ENCODE results near the gene CRYBA1. TPM values are rescaled to one million over a fixed set of nuclear protein-coding genes. Genes with fewer than 3 reads are reported as not detected.

CRYBA1 gene
- total and polyA plus RNA-seq, 2 donors (not counting 3 experiments of a cell fraction or from before 2014, with no cell fraction given), result not detected

DNA sequence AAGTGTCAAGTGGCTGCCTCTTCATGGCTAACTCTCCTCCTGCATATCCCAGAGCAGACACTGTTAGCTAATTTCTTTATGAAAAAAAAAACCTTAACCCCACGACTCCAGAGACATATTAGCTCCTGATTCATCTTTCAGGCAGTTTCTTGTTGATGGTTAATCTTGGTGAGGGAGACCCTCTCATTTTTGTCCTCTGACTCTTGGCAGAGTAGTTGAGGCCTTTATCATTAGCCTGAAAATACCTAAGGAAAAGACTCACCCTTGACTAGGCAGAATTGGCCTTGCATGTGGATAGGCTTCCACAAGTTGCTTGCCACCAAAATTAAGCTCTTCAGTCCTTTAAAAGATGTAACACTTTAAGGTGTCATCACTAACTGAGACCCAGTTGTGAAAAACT is 4.0 kb downstream of the CRYBA1 start:
- CTCF ChIA-PET, result interaction anchor here (0.9 to 4.1 kb wide), 11 partner anchors 9 to 127 kb away, joined by 3 to 42 read pairs (median 3); partner anchors contain the start of gene MYO18A
- peaks cover 8% of the 10 kb centered on the region for H3K4me1 ChIP-seq (ENCODE audit: control insufficient read depth, extremely low read depth, insufficient read depth, low read length)
- H3K4me2 ChIP-seq (ENCODE audit: insufficient read depth, low read length), result no peak overlapping the region
- POLR2A ChIA-PET, result no interaction called here
- H3K9me3 ChIP-seq (replicated peaks; ENCODE audit: control insufficient read depth, insufficient read depth, low read length), result no peaks in the 10 kb centered on the region
- no peak for DNase-seq (ENCODE audit: low read depth, low spot score)
- no peak for FAIRE-seq
- dilution Hi-C loops (cut with MboI; ENCODE audit: extremely low pct_ligation_motif_present, low sequenced_read_pairs) (no loop called here), intact Hi-C loops (cut with micrococcal nuclease) (no loop called here)
- no peaks in the 10 kb centered on the region for H3K79me2 ChIP-seq (ENCODE audit: control insufficient read depth, insufficient read depth, low read length)
- TF ChIP-seq JUN (IDR thresholded peaks at IDR 0.05; ENCODE audit: borderline replicate concordance, insufficient read depth, insufficient read length, low read depth) (no peak), POLR2AphosphoS5 (IDR thresholded peaks at IDR 0.05; ENCODE audit: insufficient read depth, low read depth, low read length) (no peak), POLR2A (IDR thresholded peaks at IDR 0.05; ENCODE audit: low read depth, low read length) (no peak), MYC (IDR thresholded peaks at IDR 0.05; ENCODE audit: low read depth, low read length) (no peak), GATA2 (IDR thresholded peaks at IDR 0.05; ENCODE audit: insufficient read depth, insufficient read length, low read depth, low read length) (no peak), EZH2 (IDR thresholded peaks at IDR 0.05; ENCODE audit: borderline replicate concordance, low read depth, low read length, severe bottlenecking) (no peak)
- TF ChIP-seq, protein P1, sequence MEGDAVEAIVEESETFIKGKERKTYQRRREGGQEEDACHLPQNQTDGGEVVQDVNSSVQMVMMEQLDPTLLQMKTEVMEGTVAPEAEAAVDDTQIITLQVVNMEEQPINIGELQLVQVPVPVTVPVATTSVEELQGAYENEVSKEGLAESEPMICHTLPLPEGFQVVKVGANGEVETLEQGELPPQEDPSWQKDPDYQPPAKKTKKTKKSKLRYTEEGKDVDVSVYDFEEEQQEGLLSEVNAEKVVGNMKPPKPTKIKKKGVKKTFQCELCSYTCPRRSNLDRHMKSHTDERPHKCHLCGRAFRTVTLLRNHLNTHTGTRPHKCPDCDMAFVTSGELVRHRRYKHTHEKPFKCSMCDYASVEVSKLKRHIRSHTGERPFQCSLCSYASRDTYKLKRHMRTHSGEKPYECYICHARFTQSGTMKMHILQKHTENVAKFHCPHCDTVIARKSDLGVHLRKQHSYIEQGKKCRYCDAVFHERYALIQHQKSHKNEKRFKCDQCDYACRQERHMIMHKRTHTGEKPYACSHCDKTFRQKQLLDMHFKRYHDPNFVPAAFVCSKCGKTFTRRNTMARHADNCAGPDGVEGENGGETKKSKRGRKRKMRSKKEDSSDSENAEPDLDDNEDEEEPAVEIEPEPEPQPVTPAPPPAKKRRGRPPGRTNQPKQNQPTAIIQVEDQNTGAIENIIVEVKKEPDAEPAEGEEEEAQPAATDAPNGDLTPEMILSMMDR (IDR thresholded peaks at IDR 0.05; ENCODE audit: extremely low read depth in 1 of 2, insufficient read depth in 1 of 2, low read depth in 1 of 2, low read length in 2 of 2), result no peak
- TF ChIP-seq, protein P2, sequence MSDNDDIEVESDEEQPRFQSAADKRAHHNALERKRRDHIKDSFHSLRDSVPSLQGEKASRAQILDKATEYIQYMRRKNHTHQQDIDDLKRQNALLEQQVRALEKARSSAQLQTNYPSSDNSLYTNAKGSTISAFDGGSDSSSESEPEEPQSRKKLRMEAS (IDR thresholded peaks at IDR 0.05; ENCODE audit: insufficient read depth, insufficient read length), result no peak
- H3K4me3 ChIP-seq (replicated peaks in 1 of 3; ENCODE audit: insufficient read depth in 1 of 3, low read depth in 1 of 3, low read length in 3 of 3), result no peak overlapping the region
- H3K27me3 ChIP-seq (ENCODE audit: control insufficient read depth in 2 of 2, insufficient read depth in 2 of 2, low read length in 2 of 2), result no peaks in the 10 kb centered on the region
- H4K20me1 ChIP-seq (replicated peaks; ENCODE audit: control insufficient read depth, extremely low read depth, insufficient read depth, low read length), result peaks cover 5% of the 10 kb centered on the region
- H3K9me1 ChIP-seq (replicated peaks; ENCODE audit: control insufficient read depth, extremely low read depth, insufficient read depth, low read length), result no peaks in the 10 kb centered on the region
- H3K27ac ChIP-seq (ENCODE audit: insufficient read depth, low read depth, low read length), result no peak overlapping the region
- no peak overlapping the region for H2AFZ ChIP-seq (ENCODE audit: low read depth, low read length)
- BruUV-seq (replicated peaks), result no TSS peak
- H3K36me3 ChIP-seq (ENCODE audit: control insufficient read depth in 2 of 2, extremely low read depth in 1 of 2, insufficient read depth in 2 of 2, low read length in 2 of 2), result no peaks in the 10 kb centered on the region
- H3K9ac ChIP-seq (replicated peaks; ENCODE audit: extremely low read depth, insufficient read depth, low read length), result no peak overlapping the region
